Esophagus muscularis mucosa (tissue), 4 donors: ENCODE measurements around the gene FOXN3. TPM values are rescaled to one million over a fixed set of nuclear protein-coding genes. Genes with fewer than 3 reads are reported as not detected.

ENCODE experiments used
- DNase-seq: peaks from one replicate; pipeline ENCODE4 v3.0.0-alpha.2; 2017; ENCODE audit errors: extremely low spot score
- H3K27ac ChIP-seq, 4 donors: fragments of 200-600 bp; sonication (generic); replicated peaks in 1 of 4; 1 replicate in 3 of 4; 2 replicates in 1 of 4; pipeline ENCODE4 v1.5.1; 2016 to 2019; ENCODE audit warnings: mild to moderate bottlenecking in 1 of 4
- H3K27me3 ChIP-seq, 4 donors: fragments of 200-600 bp; sonication (generic); one replicate each; pipeline versions ENCODE4 v1.5.1 to v1.6.0; 2016 to 2019
- H3K36me3 ChIP-seq, 4 donors: fragments of 200-600 bp; sonication (generic); one replicate each; pipeline ENCODE4 v1.5.1; 2016 to 2019
- H3K4me1 ChIP-seq, 4 donors: fragments of 200-600 bp; sonication (generic); one replicate each; pipeline ENCODE4 v1.5.1; 2016 to 2019
- H3K4me3 ChIP-seq, 4 donors: fragments of 200-600 bp; sonication (generic); 1 replicate in 2 of 4; 2 replicates in 2 of 4; pipeline ENCODE4 v1.5.1; 2016 to 2019; ENCODE audit warnings: mild to moderate bottlenecking in 4 of 4, moderate library complexity in 1 of 4
- H3K9me3 ChIP-seq, 4 donors: fragments of 200-600 bp; sonication (generic); 1 replicate in 3 of 4; 2 replicates in 1 of 4; pipeline ENCODE4 v1.5.1; 2016 to 2019
- CTCF ChIP-seq, 3 experiments: fragments of 200-600 bp in 2 of 3; fragments of 450-650 bp in 1 of 3; sonication (generic) in 2 of 3; IDR thresholded peaks; one replicate each; pipeline ENCODE4 v1.5.1; 2017 to 2019; ENCODE audit warnings: antibody characterized with exemption in 3 of 3, mild to moderate bottlenecking in 2 of 3, moderate library complexity in 1 of 3
- EP300 ChIP-seq: sonication (generic); formaldehyde crosslinking; IDR thresholded peaks from one replicate; pipeline ENCODE4 v1.6.1; 2017; ENCODE audit warnings: antibody characterized with exemption
- POLR2A ChIP-seq: fragments of 450-650 bp; IDR thresholded peaks from one replicate; pipeline ENCODE4 v1.6.1; 2017; ENCODE audit warnings: antibody characterized with exemption, moderate library complexity, mild to moderate bottlenecking, low read depth
- POLR2AphosphoS5 ChIP-seq, 2 donors: sonication (generic); formaldehyde crosslinking; IDR thresholded peaks; one replicate each; pipeline ENCODE4 v1.6.1; 2017; ENCODE audit warnings: antibody characterized with exemption in 2 of 2
- WGBS: methylation state at CpG from one replicate; pipeline ENCODE4 v1.1.5; 2018; 5-methylcytosine and 5-hydroxymethylcytosine counted together
- intact Hi-C: fragments of 100-400 bp; cut with DNase I; formaldehyde crosslinking; loops from one replicate; pipeline ENCODE4 v1.15.1; 2023
- total RNA-seq, 4 donors: library from RNA; depleted of rRNA; stranded (reverse); fragments of >200 nt; gene quantifications; one replicate each; pipeline versions ENCODE4 v1.1.0 to v1.2.1, GENCODE V29; 2016

Gene FOXN3
- total RNA-seq, 4 donors from 2014 or later = 114 to 180 (median 145) TPM

- Histone ChIP-seq H3K36me3 (no peaks in the 10 kb centered on the region), H3K9me3 (no peaks in the 10 kb centered on the region), H3K4me3 (peak overlapping the region; percentile 8 to 52 (median 45)), H3K27ac (peak overlapping the region; percentile 78 to 84 (median 80)), H3K4me1 (peaks cover 33 to 52% (median 47%) of the 10 kb centered on the region in 4 donors), H3K27me3 (no peaks in the 10 kb centered on the region)
- TF ChIP-seq POLR2A (no peak), EP300 (no peak), CTCF (IDR thresholded peaks at IDR 0.05) (no peak), POLR2AphosphoS5 (IDR thresholded peaks at IDR 0.05) (no peak)
- no peak for DNase-seq
- 56% methylated on average over 3 of the region's 17 CpGs for WGBS
- intact Hi-C loops = no loop called here
Observed at GRCh38 chr14:89428546-89429198, 11.6 kb upstream of the FOXN3 start.

- Histone ChIP-seq H3K27me3 (no peaks in the 10 kb centered on the region), H3K4me3 (peak overlapping the region in 3 of 4 donors; percentile 45 to 52 (median 45)), H3K9me3 (no peaks in the 10 kb centered on the region), H3K4me1 (peaks cover 35 to 52% (median 47%) of the 10 kb centered on the region in 4 donors), H3K27ac (peak overlapping the region; percentile 78 to 84 (median 80)), H3K36me3 (no peaks in the 10 kb centered on the region)
- 67% methylated on average over 2 of the region's 2 CpGs for WGBS
- TF ChIP-seq EP300 (no peak), POLR2A (no peak), POLR2AphosphoS5 (IDR thresholded peaks at IDR 0.05) (no peak), CTCF (IDR thresholded peaks at IDR 0.05) (no peak)
- no peak for DNase-seq
- intact Hi-C loops = no loop called here
Observed at GRCh38 chr14:89428173-89428523, 11.1 kb upstream of the FOXN3 start.

GRCh38 chr14:89427426-89428172 lies 10.6 kb upstream of the FOXN3 start:
- no peaks in the 10 kb centered on the region for H3K27me3 ChIP-seq
- no peak for TF ChIP-seq EP300
- no peak for TF ChIP-seq CTCF (IDR thresholded peaks at IDR 0.05)
- no peak for TF ChIP-seq POLR2AphosphoS5 (IDR thresholded peaks at IDR 0.05)
- TF ChIP-seq POLR2A = no peak
- no peak for DNase-seq
- intact Hi-C loops = no loop called here
- no peaks in the 10 kb centered on the region for H3K9me3 ChIP-seq
- H3K4me3 ChIP-seq = peak overlapping the region in 3 of 4 donors; percentile 45 to 52 (median 45)
- peak overlapping the region; percentile 78 to 84 (median 80) for H3K27ac ChIP-seq
- no peaks in the 10 kb centered on the region for H3K36me3 ChIP-seq
- 69% methylated on average over 11 of the region's 11 CpGs for WGBS
- peaks cover 40 to 57% (median 50%) of the 10 kb centered on the region in 4 donors for H3K4me1 ChIP-seq

- no peak for DNase-seq
- Histone ChIP-seq H3K36me3 (no peaks in the 10 kb centered on the region), H3K4me3 (no peak overlapping the region), H3K27me3 (no peaks in the 10 kb centered on the region), H3K9me3 (no peaks in the 10 kb centered on the region), H3K27ac (peak overlapping the region in 1 of 4 donors; percentile 29), H3K4me1 (peaks cover 38 to 53% (median 47%) of the 10 kb centered on the region in 4 donors)
- TF ChIP-seq CTCF (IDR thresholded peaks at IDR 0.05) (no peak), EP300 (no peak), POLR2AphosphoS5 (IDR thresholded peaks at IDR 0.05) (no peak), POLR2A (no peak)
- intact Hi-C loops = no loop called here
- 76% methylated on average over 6 of the region's 6 CpGs for WGBS
Observed at GRCh38 chr14:89425931-89426330, 8.9 kb upstream of the FOXN3 start.
